ENCODE results near the gene DPRX.

Gene DPRX, protein sequence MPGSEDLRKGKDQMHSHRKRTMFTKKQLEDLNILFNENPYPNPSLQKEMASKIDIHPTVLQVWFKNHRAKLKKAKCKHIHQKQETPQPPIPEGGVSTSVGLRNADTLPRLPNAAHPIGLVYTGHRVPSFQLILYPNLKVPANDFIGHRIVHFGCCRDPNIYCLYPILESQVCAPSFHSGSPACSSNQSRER

DNA sequence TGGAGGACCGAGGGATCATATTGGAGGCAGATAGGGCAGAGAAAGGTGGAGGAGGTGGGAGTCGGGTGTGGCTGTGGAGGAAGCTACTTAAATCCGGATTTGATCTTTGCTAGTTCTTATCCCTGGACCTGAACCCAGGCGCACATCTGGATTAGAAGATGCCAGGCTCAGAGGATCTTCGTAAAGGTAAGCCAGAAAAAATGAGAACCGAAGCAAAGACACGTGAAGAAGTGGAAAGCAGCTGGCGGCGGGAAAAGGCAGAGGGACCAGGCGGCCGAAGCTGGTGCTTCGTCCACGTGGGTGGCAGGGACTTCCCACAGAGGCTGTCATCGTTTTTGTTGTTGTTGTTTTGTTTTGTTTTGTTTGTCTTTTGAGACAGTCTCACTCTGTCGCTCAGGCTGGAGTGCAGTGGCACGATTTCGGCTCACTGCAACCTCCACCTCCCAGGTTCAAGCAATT is at the start of gene DPRX:
TSS of gene DPRX (plus strand) at position 51 of the 459 bp plus-strand sequence. CDS start at position 159, 108 bp downstream.
- no peak for DNase-seq (ENCODE audit: low read depth)

GRCh38 chr19:53583181-53583580 is 48.6 kb upstream of the DPRX start:
- no peak for DNase-seq (ENCODE audit: low read depth)

DNA sequence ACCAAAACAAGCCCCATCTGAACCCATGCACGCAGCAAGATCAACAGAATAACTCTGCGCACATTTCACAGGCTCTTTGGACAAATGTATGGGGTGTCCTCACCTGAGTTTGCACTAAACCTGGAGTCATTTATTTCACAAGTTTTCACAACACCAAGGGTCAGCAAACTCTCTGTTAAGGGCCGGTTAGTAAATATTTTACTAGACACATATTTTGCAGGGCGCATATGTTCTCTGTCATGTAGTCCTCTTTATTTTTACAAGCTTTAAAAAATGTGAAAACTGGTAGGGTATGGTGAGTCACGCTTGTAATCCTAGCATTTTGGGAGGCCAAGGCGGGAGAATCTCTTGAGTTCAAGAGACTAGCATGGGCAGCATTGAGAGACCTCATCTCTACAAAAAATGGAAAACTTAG is 45.5 kb upstream of the DPRX start:
- DNase-seq (ENCODE audit: low read depth), result no peak

DNA sequence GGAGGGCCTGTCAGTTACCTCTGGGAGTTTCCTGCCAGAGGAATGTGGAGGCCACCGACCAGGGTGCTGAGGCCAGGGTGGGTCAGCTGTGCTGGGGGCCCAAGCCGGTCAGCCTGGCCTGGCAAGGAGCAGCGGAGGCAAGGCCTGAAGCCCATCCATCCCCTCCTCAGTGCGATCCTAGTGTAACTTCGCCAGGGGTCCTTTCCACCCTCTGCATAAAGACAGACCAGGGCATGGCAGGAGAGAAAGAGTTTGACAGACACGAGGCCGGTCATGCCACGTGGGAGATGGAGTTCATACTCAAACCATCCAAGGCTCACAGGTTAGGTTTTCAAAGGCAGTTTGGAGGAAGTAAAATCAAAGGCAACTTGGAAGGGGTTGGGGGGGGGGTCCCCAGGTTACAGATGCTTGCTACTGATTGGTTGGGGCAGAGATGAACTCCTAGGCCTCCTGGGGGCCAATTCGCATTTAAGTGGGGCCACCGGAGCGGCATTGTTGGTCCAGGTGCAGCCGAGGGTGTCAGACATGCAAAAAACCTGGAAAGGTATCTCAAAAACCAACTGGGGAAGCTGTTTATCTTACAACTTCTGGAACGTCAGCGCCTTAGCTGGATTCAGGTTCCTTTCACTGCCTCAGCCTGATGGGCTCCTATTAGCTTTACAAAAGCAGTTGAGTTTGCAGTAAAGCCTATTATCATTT is 36.8 kb upstream of the DPRX start:
- no peak for DNase-seq (ENCODE audit: low read depth)

DNA sequence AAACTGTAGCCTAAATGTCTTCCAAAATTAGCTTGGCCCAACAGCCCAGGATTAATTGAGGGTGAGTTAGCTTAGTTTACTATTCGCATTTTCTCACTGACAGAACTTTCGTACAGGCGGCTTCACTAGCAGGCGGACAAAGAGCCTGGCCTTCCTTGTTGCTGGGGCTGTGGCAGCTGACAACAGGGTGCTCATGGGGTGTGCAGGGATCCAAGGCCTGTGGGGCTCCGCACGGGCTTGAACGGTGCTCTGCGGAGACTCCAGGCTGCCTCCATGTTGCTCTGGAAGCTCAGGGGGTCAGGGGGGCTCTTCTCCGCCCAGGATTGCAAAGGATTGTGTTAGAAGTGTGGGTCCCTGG is 36.3 kb upstream of the DPRX start:
- DNase-seq (ENCODE audit: low read depth), result no peak

DNA sequence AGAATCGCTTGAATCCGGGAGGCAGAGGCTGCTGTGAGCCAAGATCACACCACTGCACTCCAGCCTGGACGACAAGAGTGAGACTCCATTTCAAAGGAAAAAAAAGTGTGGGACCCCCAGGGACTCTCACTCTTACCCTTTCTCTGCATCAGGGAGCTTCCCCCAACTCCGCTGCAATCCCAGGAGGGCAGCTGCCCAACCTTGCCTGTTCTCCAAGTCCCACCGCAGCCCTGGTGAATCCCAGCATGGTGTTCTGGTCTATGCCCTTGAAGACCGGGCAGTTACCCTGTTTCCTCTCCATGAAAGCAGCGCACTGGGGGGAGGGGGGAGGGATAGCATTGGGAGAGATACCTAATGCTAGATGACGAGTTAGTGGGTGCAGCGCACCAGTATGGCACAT is 35.7 kb upstream of the DPRX start:
- DNase-seq (ENCODE audit: low read depth), result no peak

DNA sequence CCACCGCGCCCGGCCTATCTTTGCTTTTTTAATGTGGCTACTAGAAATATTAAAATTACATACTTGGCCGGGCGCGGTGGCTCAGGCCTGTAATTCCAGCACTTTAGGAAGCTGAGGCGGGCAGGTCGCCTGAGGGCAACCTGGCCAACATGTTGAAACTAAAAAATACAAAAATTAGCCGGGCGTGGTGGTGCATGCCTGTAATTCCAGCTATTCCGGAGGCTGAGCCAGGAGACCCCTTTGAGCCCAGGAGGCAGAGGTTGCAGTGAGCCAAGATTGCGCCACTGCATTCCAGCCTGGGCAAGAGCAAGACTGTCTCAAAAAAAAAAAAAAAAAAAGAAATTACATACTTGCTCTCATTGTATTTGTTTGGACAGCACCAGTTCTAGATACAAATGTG is 34.8 kb upstream of the DPRX start:
- DNase-seq (ENCODE audit: low read depth), result no peak

DNA sequence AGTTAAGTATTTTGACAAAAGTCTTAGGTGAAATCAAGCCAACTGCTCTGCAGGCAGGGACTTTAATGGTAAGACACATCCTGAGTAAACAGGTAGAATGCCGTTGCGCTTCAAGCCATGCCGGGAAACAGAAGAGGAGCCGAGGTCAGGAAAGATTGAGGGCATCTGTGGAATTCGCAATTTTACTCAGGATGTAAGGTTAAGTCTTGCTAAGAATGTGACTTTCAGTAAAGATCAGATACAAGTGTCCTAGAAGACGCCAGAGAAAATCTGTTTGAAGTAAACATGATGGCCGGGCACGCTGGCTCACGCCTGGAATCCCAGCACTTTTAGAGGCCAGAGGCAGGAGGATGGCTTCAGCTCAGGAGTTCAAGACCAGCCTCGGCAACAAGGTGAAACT is 33.4 kb upstream of the DPRX start:
- DNase-seq (ENCODE audit: low read depth), result no peak

DNA sequence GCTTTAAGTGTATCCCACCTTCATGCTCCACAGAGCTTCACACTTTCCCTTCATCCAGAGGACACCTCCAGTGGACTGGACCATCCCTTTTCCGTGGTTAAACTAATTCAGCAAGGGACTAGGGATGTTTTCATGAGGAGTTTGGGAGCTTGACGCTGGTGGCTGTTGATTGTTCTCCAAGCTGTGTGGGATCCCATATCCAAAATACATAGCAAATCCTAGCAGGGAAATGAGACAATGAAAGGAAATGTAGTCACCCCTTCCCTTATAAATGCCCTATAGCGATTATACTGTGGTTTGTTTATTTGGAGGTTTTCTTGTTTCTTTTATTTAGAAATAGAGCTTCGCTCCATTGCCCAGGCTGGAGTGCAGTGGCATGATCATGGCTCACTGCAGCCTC is 31.6 kb upstream of the DPRX start:
- no peak for DNase-seq (ENCODE audit: low read depth)

DNA sequence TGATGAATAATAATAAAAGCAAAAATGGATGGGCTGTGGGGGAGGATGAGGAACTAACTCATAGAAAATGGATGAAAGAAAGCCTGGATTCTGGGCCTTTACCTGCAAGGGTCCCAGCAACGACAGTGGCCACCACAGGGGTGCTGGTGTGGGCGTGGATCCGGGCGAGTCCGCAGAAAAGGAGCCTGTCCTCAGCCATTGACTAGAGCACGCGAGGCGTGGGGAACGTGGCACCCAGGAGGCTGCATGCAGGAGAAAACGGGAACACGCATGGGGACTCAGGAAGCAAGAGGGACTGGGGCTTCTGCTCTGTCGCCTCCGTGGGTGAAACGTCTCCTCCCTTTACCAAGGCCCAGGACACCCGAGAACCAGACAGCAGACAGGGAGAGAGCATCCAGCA is 25.8 kb upstream of the DPRX start:
- DNase-seq (ENCODE audit: low read depth), result no peak

DNA sequence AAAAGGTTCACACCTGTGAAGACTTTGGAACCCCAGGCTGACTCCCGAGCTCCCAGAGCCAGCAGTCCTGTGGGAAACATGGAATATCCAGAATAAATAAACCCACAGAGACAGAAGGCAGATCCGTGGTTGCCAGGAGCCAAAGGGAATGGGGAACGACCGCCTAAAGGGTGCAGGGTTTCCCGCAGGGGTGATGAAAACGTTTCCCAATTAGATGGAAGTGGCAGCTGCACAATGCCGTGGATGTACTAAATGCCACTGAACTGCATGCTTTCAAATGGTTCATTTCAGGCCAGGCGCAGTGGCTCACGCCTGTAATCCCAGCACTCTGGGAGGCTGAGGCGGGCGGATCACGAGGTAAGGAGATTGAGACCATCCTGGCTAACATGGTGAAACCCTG is 23.4 kb upstream of the DPRX start:
- DNase-seq (ENCODE audit: low read depth), result no peak

DNA sequence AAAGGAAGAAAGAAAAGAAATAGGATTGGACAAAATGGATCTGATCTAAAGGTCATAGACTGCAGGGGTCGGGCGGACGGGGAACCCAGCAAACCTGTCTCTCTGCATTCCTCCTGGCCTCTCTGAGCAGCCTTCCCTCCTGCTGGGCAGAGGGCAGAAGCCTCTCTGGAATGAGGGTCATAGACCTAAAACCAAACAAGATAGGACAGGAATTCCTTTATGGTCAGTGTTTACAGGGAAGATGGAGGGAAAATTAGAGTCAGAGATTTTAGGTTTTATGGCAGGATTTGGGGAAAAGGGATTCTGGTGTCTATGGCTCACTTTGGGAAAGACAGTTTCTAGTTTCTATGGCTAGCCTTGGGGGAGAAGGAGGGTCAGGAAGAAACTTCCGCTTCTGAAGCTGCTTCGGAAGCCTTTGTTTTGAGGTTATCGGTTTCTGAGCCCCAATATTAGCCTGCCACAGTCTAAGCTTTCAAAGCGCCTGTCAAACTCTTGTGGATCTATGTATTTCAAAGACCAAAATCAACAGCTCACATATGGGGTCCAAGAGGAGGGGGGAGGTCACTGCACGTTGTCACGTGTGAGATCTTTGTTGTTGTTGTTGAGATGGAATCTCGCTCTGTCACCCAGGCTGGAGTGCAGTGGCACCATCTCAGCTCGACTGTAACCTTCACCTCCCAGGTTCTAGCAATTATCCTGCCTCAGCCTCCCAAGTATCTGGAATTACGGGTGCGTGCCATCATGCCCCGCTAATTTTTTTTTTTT is 18.9 kb upstream of the DPRX start:
- DNase-seq (ENCODE audit: low read depth), result no peak

DNA sequence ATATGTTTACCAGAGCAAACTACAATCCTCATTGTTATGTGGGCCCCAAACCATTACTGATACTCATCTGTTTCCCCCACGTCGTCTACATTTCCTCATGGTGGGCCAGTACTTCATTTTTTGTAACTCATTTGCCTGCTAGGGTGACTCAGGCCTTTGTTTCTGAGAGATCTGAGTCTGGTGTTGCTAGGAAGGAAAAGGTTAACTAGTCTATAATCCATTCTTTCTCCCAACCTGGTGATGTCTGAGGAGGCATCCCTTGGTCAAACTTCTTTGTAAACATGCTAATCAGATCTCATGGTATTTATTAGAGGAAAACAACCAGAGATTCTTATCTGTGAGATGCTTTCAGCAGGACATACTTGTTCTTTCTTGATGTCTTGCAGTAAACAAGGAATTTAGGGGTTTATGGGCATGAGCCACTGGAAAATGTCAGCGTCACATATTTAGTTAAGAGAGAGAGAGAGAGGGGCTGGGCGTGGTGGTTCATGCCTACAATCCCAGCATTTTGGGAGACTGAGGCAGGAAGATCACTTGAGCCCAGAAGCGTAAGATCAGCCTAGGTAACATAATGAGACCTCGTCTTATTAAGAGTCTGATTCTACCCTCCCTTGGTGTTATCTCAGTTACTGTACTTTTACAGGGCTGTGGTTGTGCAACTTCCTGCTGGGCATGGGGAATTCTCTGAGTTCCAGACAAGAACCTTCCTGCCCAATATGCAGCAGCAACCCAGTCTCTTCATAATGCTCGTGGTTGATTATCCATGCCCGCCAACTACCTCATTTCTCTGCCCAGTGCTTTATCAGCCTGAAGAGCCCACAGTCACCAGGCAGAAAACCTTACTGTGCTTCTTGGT is 9.7 kb upstream of the DPRX start:
- DNase-seq (ENCODE audit: low read depth), result no peak

DNA sequence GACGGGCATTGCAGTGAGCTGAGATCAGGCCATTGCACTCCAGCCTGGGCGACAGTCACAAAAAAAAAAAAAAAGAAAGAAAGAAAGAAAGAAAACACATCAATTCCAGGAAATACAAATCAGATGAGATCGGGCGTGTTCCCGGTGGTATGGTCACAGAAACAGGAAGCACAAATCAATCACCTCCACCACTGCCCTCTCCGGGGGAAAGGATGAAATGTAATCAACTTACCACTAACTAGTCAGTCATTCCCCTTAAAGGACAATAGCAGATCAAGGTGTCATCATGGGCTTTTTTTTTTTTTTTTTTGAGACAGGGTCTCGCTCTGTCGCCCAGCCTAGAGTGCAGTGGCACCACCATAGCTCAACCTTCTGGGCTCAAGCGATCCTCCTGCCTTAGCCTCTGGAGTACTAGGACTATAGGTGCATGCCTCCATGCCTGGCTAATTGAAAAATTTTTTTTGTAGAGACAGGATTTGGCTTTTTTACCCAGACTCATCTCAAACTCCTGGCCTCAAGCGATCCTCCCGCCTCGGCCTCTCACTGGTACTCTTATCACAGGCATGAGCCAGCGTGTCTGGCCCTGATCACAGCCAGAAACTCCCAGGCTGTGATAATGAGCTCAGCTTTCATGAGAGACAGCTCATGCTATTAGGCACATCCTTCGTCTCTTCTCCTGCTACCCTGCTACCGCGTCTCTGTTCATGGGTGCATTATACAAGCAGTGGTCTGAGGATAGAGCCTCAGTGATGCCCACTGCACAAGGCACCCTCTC is 6.8 kb upstream of the DPRX start:
- no peak for DNase-seq (ENCODE audit: low read depth)

DNA sequence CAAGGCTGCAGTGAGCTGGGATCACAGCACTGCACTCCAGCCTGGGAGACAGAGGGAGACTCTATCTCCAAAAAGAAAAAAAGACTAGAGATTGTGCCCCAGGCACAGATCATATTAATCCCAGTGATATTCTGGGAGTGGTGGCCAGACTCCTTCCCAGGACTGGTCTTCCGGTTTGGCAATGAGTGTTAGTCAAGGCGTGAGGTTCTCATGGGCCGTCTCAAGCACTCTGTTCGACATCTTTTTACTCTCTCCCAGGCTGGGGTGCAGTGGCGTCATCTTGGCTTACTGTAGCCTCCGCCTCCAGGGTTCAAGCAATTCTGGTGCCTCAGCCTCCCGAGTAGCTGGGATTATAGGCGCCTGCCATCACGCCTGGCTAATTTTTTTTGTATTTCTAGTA is 5.3 kb upstream of the DPRX start:
- no peak for DNase-seq (ENCODE audit: low read depth)

GRCh38 chr19:53626976-53627375 is 4.8 kb upstream of the DPRX start:
- DNase-seq (ENCODE audit: low read depth), result no peak

- DNase-seq (ENCODE audit: low read depth), result no peak
Measured at GRCh38 chr19:53634768-53635167, 3.0 kb downstream of the DPRX start.

GRCh38 chr19:53639471-53639870 is 7.7 kb downstream of the DPRX start:
- no peak for DNase-seq (ENCODE audit: low read depth)

GRCh38 chr19:53642381-53643099 is 10.7 kb downstream of the DPRX start:
- no peak for DNase-seq (ENCODE audit: low read depth)

DNA sequence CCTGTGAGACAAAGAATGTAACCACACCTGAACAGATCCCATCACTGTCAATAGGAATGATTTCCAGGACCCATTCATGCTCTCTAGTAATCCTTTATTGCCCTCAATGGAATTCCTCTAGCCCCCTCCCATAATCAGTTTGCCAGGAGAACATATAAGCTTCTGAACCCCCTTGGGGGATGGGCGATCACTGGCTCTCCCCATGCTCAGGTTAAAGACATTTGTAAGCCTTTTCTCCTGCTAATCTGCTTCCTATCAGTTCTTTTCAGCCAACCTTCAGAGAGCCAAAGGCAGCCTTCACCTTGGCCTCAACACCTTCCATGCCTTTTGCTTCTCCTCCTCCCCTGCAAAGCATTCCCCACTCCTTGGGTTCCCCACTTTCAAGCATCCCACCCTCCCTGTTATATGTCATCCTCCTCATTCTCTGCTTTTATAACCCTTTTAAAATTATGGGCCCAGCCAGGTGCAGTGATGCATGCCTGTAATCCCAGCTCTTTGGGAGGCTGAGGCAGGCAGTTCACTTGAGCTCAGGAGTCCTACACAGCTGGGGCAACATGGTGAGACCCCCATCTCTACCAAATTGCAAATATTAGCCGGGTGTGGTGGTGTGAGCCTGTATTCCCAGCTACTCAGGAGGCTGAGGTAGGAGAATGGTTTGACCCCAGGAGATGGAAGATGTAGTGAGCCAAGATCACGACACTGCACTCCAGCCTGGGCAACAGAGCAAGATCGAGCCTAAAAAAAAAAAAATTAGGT is 12.4 kb downstream of the DPRX start:
- no peak for DNase-seq (ENCODE audit: low read depth)

All from GM04503 (cell line).